Fibroblast of lung (primary cell): ENCODE measurements around the gene NEU3. TPM values are rescaled to one million over a fixed set of nuclear protein-coding genes. Genes with fewer than 3 reads are reported as not detected.
"Not testable (repeated sequence)": the region's sequence is repeated elsewhere in the genome, so short reads cannot be mapped to it uniquely, and the experiment has no call there.

Experiments
- DNase-seq, 2 donors: peaks; one replicate each; pipeline versions ENCODE4 v3.0.0 to v3.0.0-alpha.2; 2010; ENCODE audit warnings: low read depth in 2 of 2
- H2AFZ ChIP-seq: 2 replicates; pipeline ENCODE4 v1.5.1; 2012; ENCODE audit warnings: low read length, control low read depth, inconsistent platforms
- H3K27ac ChIP-seq: 2 replicates; pipeline ENCODE4 v1.5.1; 2011; ENCODE audit warnings: low read length, control low read depth; ENCODE audit not compliant: insufficient read depth
- H3K27me3 ChIP-seq: 2 replicates; pipeline ENCODE4 v1.5.1; 2011; ENCODE audit warnings: mild to moderate bottlenecking, low read length; ENCODE audit not compliant: control insufficient read depth, insufficient read depth
- H3K36me3 ChIP-seq: 2 replicates; pipeline ENCODE4 v1.5.1; 2011; ENCODE audit warnings: low read length; ENCODE audit not compliant: control insufficient read depth, insufficient read depth
- H3K4me1 ChIP-seq: 2 replicates; pipeline ENCODE4 v1.5.1; 2011; ENCODE audit warnings: low read length; ENCODE audit not compliant: control insufficient read depth, insufficient read depth; ENCODE audit errors: extremely low read depth
- H3K4me2 ChIP-seq: 2 replicates; pipeline ENCODE4 v1.5.1; 2011; ENCODE audit warnings: low read length, control low read depth; ENCODE audit not compliant: insufficient read depth; ENCODE audit errors: extremely low read depth
- H3K4me3 ChIP-seq, 4 experiments: fragments of 200-600 bp in 1 of 4; sonication (generic) in 1 of 4; replicated peaks in 1 of 4; 2 replicates each; pipeline ENCODE4 v1.5.1; 2011 to 2016; ENCODE audit warnings: low read length in 4 of 4, low read depth in 3 of 4, mild to moderate bottlenecking in 3 of 4, control low read depth in 2 of 4, inconsistent platforms in 1 of 4, mixed read lengths in 1 of 4; ENCODE audit not compliant: insufficient read depth in 1 of 4; ENCODE audit errors: control extremely low read depth in 1 of 4
- H3K79me2 ChIP-seq: 2 replicates; pipeline ENCODE4 v1.5.1; 2012; ENCODE audit warnings: mild to moderate bottlenecking, low read length, inconsistent platforms; ENCODE audit not compliant: control insufficient read depth, insufficient read depth
- H3K9ac ChIP-seq: 2 replicates; pipeline ENCODE4 v1.5.1; 2011; ENCODE audit warnings: mild to moderate bottlenecking, low read length, control low read depth; ENCODE audit not compliant: insufficient read depth
- H3K9me3 ChIP-seq: 2 replicates; pipeline ENCODE4 v1.5.1; 2012; ENCODE audit warnings: low read depth, low read length; ENCODE audit not compliant: control insufficient read depth, insufficient read depth
- H4K20me1 ChIP-seq: 2 replicates; pipeline ENCODE4 v1.5.1; 2011; ENCODE audit warnings: low read length; ENCODE audit not compliant: control insufficient read depth, insufficient read depth; ENCODE audit errors: extremely low read depth
- EZH2 ChIP-seq: IDR thresholded peaks from 2 replicates; pipeline ENCODE4 v1.5.1; 2012; ENCODE audit warnings: low read length, control low read depth, mild to moderate bottlenecking; ENCODE audit errors: missing control alignments
- polyA plus RNA-seq, 2 donors: library from polyadenylated mRNA; depleted of rRNA in 1 of 2; stranded (reverse) in 1 of 2; unstranded in 1 of 2; fragments of >200 nt; gene quantifications; 2 replicates each; pipeline ENCODE4 v1.2.1, GENCODE V29; 2011 to 2012; ENCODE audit warnings: missing spikeins in 1 of 2
- total RNA-seq: library from RNA; depleted of rRNA; stranded (reverse); fragments of >200 nt; gene quantifications from 2 replicates; pipeline ENCODE4 v1.2.1, GENCODE V29; 2014
- TF ChIP-seq, protein P1 (sequence below), 2 donors: IDR thresholded peaks in 1 of 2; conservative IDR thresholded peaks in 1 of 2; 1 replicate in 1 of 2; 2 replicates in 1 of 2; pipeline ENCODE4 v1.5.1; 2011 to 2012; ENCODE audit warnings: low read length in 2 of 2, control low read depth in 1 of 2, inconsistent platforms in 1 of 2, low read depth in 1 of 2, mild to moderate bottlenecking in 1 of 2

Gene NEU3
- total and polyA plus RNA-seq, 2 donors (not counting 1 experiment from before 2014, with no cell fraction given): 5.0 to 6.6 TPM

DNA sequence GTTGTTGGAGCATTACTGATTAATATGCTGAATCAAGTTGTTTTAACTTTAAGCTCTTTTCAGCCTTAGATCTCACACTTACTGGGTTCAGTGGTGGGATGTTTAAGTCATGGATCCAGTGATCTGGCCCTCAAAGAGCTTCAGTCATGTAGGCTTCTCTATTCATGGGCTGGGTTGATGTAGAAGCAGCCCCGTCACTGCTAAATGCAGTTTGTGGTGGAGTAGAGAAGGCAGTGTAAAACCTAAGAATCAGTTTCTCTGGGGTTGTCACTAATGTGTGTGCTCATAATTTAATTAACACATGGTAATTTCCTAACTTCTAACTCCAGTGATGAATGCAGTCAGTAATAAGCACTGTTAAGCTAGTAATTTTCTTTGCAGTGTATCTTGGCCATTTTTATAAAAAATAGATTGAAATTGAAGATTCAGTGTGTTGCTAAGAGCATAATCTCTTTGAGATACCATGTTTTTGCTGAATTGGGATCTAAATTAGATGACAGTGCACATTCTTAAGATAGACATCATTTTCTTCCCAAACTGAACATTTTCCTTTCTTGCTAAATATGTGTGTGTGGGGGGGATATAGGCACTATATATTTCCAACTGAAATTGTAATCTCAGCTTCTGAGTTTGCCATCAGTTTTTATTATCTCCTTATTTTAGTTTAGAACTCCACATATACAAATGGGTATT is 30.6 kb upstream of the NEU3 start:
- no peaks in the 10 kb centered on the region for H3K4me1 ChIP-seq
- H3K79me2 ChIP-seq: peaks cover 93% of the 10 kb centered on the region
- H3K9me3 ChIP-seq: no peaks in the 10 kb centered on the region
- no peak overlapping the region for H3K9ac ChIP-seq
- peaks cover 2% of the 10 kb centered on the region for H4K20me1 ChIP-seq
- H3K36me3 ChIP-seq: no peaks in the 10 kb centered on the region
- TF ChIP-seq, protein P1, sequence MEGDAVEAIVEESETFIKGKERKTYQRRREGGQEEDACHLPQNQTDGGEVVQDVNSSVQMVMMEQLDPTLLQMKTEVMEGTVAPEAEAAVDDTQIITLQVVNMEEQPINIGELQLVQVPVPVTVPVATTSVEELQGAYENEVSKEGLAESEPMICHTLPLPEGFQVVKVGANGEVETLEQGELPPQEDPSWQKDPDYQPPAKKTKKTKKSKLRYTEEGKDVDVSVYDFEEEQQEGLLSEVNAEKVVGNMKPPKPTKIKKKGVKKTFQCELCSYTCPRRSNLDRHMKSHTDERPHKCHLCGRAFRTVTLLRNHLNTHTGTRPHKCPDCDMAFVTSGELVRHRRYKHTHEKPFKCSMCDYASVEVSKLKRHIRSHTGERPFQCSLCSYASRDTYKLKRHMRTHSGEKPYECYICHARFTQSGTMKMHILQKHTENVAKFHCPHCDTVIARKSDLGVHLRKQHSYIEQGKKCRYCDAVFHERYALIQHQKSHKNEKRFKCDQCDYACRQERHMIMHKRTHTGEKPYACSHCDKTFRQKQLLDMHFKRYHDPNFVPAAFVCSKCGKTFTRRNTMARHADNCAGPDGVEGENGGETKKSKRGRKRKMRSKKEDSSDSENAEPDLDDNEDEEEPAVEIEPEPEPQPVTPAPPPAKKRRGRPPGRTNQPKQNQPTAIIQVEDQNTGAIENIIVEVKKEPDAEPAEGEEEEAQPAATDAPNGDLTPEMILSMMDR (conservative IDR thresholded peaks at IDR 0.05 in 1 of 2, IDR thresholded peaks at IDR 0.05 in 1 of 2; ENCODE audit: low read depth in 1 of 2, low read length in 2 of 2): no peak
- no peak for TF ChIP-seq EZH2
- no peak overlapping the region for H3K4me2 ChIP-seq
- no peak for DNase-seq
- no peak overlapping the region for H3K4me3 ChIP-seq
- no peak overlapping the region for H2AFZ ChIP-seq
- no peak overlapping the region for H3K27ac ChIP-seq
- H3K27me3 ChIP-seq: no peaks in the 10 kb centered on the region

GRCh38 chr11:74960128-74960527 is 28.6 kb upstream of the NEU3 start:
- H2AFZ ChIP-seq, H3K4me2 ChIP-seq, H4K20me1 ChIP-seq, H3K9me3 ChIP-seq, H3K4me3 ChIP-seq, H3K9ac ChIP-seq, H3K36me3 ChIP-seq, H3K27me3 ChIP-seq, H3K4me1 ChIP-seq, H3K27ac ChIP-seq, DNase-seq: not testable (repeated sequence)
- H3K79me2 ChIP-seq: peaks cover 88% of the 10 kb centered on the region

- H2AFZ ChIP-seq: no peak overlapping the region
- H3K27me3 ChIP-seq: no peaks in the 10 kb centered on the region
- no peak overlapping the region for H3K9ac ChIP-seq
- DNase-seq: peak; percentile 11 to 77
- H3K27ac ChIP-seq: no peak overlapping the region
- H3K9me3 ChIP-seq: no peaks in the 10 kb centered on the region
- H3K36me3 ChIP-seq: peaks cover 5% of the 10 kb centered on the region
- H3K4me2 ChIP-seq: no peak overlapping the region
- no peaks in the 10 kb centered on the region for H4K20me1 ChIP-seq
- TF ChIP-seq, protein P1 (conservative IDR thresholded peaks at IDR 0.05 in 1 of 2, IDR thresholded peaks at IDR 0.05 in 1 of 2; ENCODE audit: low read depth in 1 of 2, low read length in 2 of 2): no peak
- TF ChIP-seq EZH2: no peak
- H3K4me1 ChIP-seq: no peaks in the 10 kb centered on the region
- H3K79me2 ChIP-seq: peaks cover 30% of the 10 kb centered on the region
- no peak overlapping the region for H3K4me3 ChIP-seq
These were observed 22.1 kb upstream of the NEU3 start for GRCh38 chr11:74966651-74967050.
